Loucy (cell line): ENCODE measurements around the gene GBP6.

Experiments used
- CTCF ChIP-seq: fragments of 200-600 bp; sonication (generic); conservative IDR thresholded peaks from 2 replicates; pipeline ENCODE4 v1.5.1; 2014; ENCODE audit warnings: mild to moderate bottlenecking, antibody characterized with exemption, low read length
- EZH2phosphoT487 ChIP-seq: fragments of 200-600 bp; IDR thresholded peaks from 2 replicates; pipeline ENCODE4 v1.6.1; 2018; ENCODE audit warnings: antibody characterized with exemption, mild to moderate bottlenecking, moderate library complexity, borderline replicate concordance

- no peak for TF ChIP-seq CTCF
- TF ChIP-seq EZH2phosphoT487 = no peak
Observed at GRCh38 chr1:89331890-89332289, 32.0 kb upstream of the GBP6 start.
